ENCODE data around the gene CHRNB2.
"Not testable (repeated sequence)": the region's sequence is repeated elsewhere in the genome, so short reads cannot be mapped to it uniquely, and the experiment has no call there.

The CHRNB2 gene

GRCh38 chr1:154567386-154568156 lies at the start of gene CHRNB2:
CHRNB2 (plus strand) TSS chr1:154567778; CDS start chr1:154568045, 267 bp downstream.
- peak; percentile 35 for DNase-seq

GRCh38 chr1:154519591-154519991 lies 48.0 kb upstream of the CHRNB2 start:
- no peak for DNase-seq

GRCh38 chr1:154520333-154520732 lies 47.2 kb upstream of the CHRNB2 start:
- DNase-seq: no peak

- no peak for DNase-seq
Measured at GRCh38 chr1:154521695-154522094, 45.9 kb upstream of the CHRNB2 start.

GRCh38 chr1:154524881-154525280 lies 42.7 kb upstream of the CHRNB2 start:
- DNase-seq: no peak

- no peak for DNase-seq
Measured at GRCh38 chr1:154527192-154527591, 40.4 kb upstream of the CHRNB2 start.

GRCh38 chr1:154529308-154529707 lies 38.3 kb upstream of the CHRNB2 start:
- no peak for DNase-seq

- not testable (repeated sequence) for DNase-seq
Measured at GRCh38 chr1:154531950-154532349, 35.6 kb upstream of the CHRNB2 start.

GRCh38 chr1:154533952-154534844 lies 33.4 kb upstream of the CHRNB2 start:
- peak; percentile 36 for DNase-seq

GRCh38 chr1:154536570-154536969 lies 31.0 kb upstream of the CHRNB2 start:
- DNase-seq: no peak

- no peak for DNase-seq
Measured at GRCh38 chr1:154539486-154540483, 27.8 kb upstream of the CHRNB2 start.

GRCh38 chr1:154541231-154541630 lies 26.3 kb upstream of the CHRNB2 start:
- no peak for DNase-seq

GRCh38 chr1:154546264-154547063 lies 21.1 kb upstream of the CHRNB2 start:
- DNase-seq: no peak

- no peak for DNase-seq
Measured at GRCh38 chr1:154547105-154547732, 20.4 kb upstream of the CHRNB2 start.

GRCh38 chr1:154548028-154548427 lies 19.6 kb upstream of the CHRNB2 start:
- DNase-seq: no peak

- DNase-seq: no peak
Measured at GRCh38 chr1:154549202-154549770, 18.3 kb upstream of the CHRNB2 start.

- no peak for DNase-seq
Measured at GRCh38 chr1:154550070-154550469, 17.5 kb upstream of the CHRNB2 start.

GRCh38 chr1:154550657-154551056 lies 16.9 kb upstream of the CHRNB2 start:
- DNase-seq: no peak

- DNase-seq: no peak
Measured at GRCh38 chr1:154551474-154551873, 16.1 kb upstream of the CHRNB2 start.

GRCh38 chr1:154552036-154552435 lies 15.5 kb upstream of the CHRNB2 start:
- DNase-seq: no peak

Measured in DMS 273 treated with DMSO at 0.1 percent for 48 hours (cell line).